K562 (cell line): ENCODE measurements around the gene NUP188. TPM values are rescaled to one million over a fixed set of nuclear protein-coding genes. Genes with fewer than 3 reads are reported as not detected.
"Not testable (repeated sequence)": the region's sequence is repeated elsewhere in the genome, so short reads cannot be mapped to it uniquely, and the experiment has no call there.

Experiments
- ATAC-seq: fragments of 200-7000 bp; cut with Tn5 transposase; 3 replicates; pipeline ENCODE4 v1.9.1; 2020; ENCODE audit warnings: moderate library complexity
- BruUV-seq: library from RNA; stranded (reverse); fragments of 400-500 nt; replicated peaks from 2 replicates; lab custom pipeline; 2021; lab: Mats Ljungman, UMichigan
- CTCF ChIA-PET: fragments of 300-600 bp; formaldehyde crosslinking; extraction: SDS; loops from one replicate; lab custom pipeline; 2021; ENCODE audit warnings: low intra/inter-chr PET ratio; lab: Yijun Ruan, JAX
- POLR2A ChIA-PET: fragments of 300-600, 350-650 bp; sonication (Branson Sonifier 250); formaldehyde crosslinking; extraction: SDS; loops from one replicate; lab custom pipeline; 2021; ENCODE audit warnings: antibody characterized with exemption, inconsistent platforms; lab: Yijun Ruan, JAX
- DNase-seq, 4 experiments: peaks; one replicate each; pipeline versions ENCODE4 v3.0.0 to v3.0.0-alpha.2; 2011 to 2018; ENCODE audit warnings: low spot score in 3 of 4, mixed read lengths in 3 of 4; ENCODE audit errors: extremely low read depth in 1 of 4
- FAIRE-seq: peaks from 2 replicates; lab custom pipeline; 2011; peaks lifted over from hg19 to GRCh38; lab: Jason Lieb, UNC
- H2AFZ ChIP-seq: 2 replicates; pipeline ENCODE4 v1.6.0; 2011; ENCODE audit warnings: low read depth, low read length, control low read depth, inconsistent platforms
- H3K27ac ChIP-seq: fragments of 200-600 bp; 3 replicates; pipeline ENCODE4 v1.8.0; 2011; ENCODE audit warnings: low read depth, mild to moderate bottlenecking, control low read depth, inconsistent platforms, low read length, moderate library complexity, mixed read lengths; ENCODE audit errors: extremely low read depth
- H3K27me3 ChIP-seq, 2 experiments: fragments of 300-600 bp in 1 of 2; 2 replicates in 1 of 2; 3 replicates in 1 of 2; pipeline versions ENCODE4 v1.6.0 to v1.8.0; 2011; ENCODE audit warnings: inconsistent platforms in 2 of 2, low read length in 2 of 2, mild to moderate bottlenecking in 1 of 2, mixed read lengths in 1 of 2, moderate library complexity in 1 of 2; ENCODE audit not compliant: control insufficient read depth in 2 of 2, insufficient read depth in 2 of 2
- H3K36me3 ChIP-seq: fragments of 300-600 bp; 3 replicates; pipeline ENCODE4 v1.8.0; 2011; ENCODE audit warnings: mild to moderate bottlenecking, low read length, inconsistent platforms; ENCODE audit not compliant: control insufficient read depth, insufficient read depth
- H3K4me1 ChIP-seq, 2 experiments: fragments of 200-600 bp in 1 of 2; replicated peaks in 1 of 2; 2 replicates in 1 of 2; 3 replicates in 1 of 2; pipeline versions ENCODE4 v1.5.1 to v1.8.0; 2011; ENCODE audit warnings: inconsistent platforms in 2 of 2, low read length in 2 of 2, mild to moderate bottlenecking in 1 of 2, mixed read lengths in 1 of 2, moderate library complexity in 1 of 2; ENCODE audit not compliant: control insufficient read depth in 2 of 2, insufficient read depth in 2 of 2
- H3K4me2 ChIP-seq: 2 replicates; pipeline ENCODE4 v1.6.1; 2011; ENCODE audit warnings: low read length, control low read depth, inconsistent platforms, mixed read lengths; ENCODE audit not compliant: insufficient read depth
- H3K4me3 ChIP-seq: fragments of 200-600 bp; sonication (generic), shearing (Covaris generic); 2 replicates; pipeline ENCODE4 v1.5.1; 2016; ENCODE audit warnings: control low read depth, inconsistent platforms
- H3K79me2 ChIP-seq: fragments of 200-600 bp; 3 replicates; pipeline ENCODE4 v1.8.0; 2011; ENCODE audit warnings: low read length, inconsistent platforms; ENCODE audit not compliant: control insufficient read depth, insufficient read depth
- H3K9ac ChIP-seq, 2 experiments: 2 replicates each; pipeline versions ENCODE4 v1.6.0 to v1.6.1; 2011; ENCODE audit warnings: low read depth in 2 of 2, low read length in 2 of 2, control low read depth in 1 of 2, inconsistent platforms in 1 of 2, mild to moderate bottlenecking in 1 of 2, mixed read lengths in 1 of 2; ENCODE audit not compliant: insufficient read depth in 1 of 2
- H3K9me1 ChIP-seq: one replicate; pipeline ENCODE4 v1.6.0; 2011; ENCODE audit warnings: inconsistent platforms, mild to moderate bottlenecking, low read length, moderate library complexity; ENCODE audit not compliant: control insufficient read depth, insufficient read depth
- H3K9me3 ChIP-seq: replicated peaks from 2 replicates; pipeline ENCODE4 v1.5.1; 2011; ENCODE audit warnings: low read depth, low read length, inconsistent platforms; ENCODE audit not compliant: control insufficient read depth, insufficient read depth
- H4K20me1 ChIP-seq: replicated peaks from 2 replicates; pipeline ENCODE4 v1.6.1; 2011; ENCODE audit warnings: low read length, inconsistent platforms, mixed read lengths; ENCODE audit not compliant: control insufficient read depth, insufficient read depth
- ETS2 ChIP-seq: IDR thresholded peaks from 2 replicates; pipeline ENCODE4 v1.6.1; 2016; ENCODE audit warnings: borderline replicate concordance, missing genetic modification characterization, mild to moderate bottlenecking, moderate library complexity, missing compliant biosample characterization; ENCODE audit not compliant: poor library complexity, severe bottlenecking
- POLR2G ChIP-seq: fragments of 200-400 bp; formaldehyde crosslinking; IDR thresholded peaks from 2 replicates; pipeline ENCODE4 v1.6.1; 2017; ENCODE audit warnings: low read depth, mild to moderate bottlenecking, antibody characterized with exemption, low read length, moderate library complexity
- SUPT5H ChIP-seq: fragments of 450-650 bp; IDR thresholded peaks from 2 replicates; pipeline ENCODE4 v1.6.1; 2016
- TARDBP ChIP-seq: fragments of 450-650 bp; IDR thresholded peaks from 2 replicates; pipeline ENCODE4 v1.6.1; 2016
- U2AF2 ChIP-seq: fragments of 200-400 bp; formaldehyde crosslinking; optimal IDR thresholded peaks from 2 replicates; pipeline ENCODE3; 2017; ENCODE audit warnings: low read depth, mild to moderate bottlenecking, low read length
- ZNF316 ChIP-seq: fragments of 450-650 bp; IDR thresholded peaks from 2 replicates; pipeline ENCODE4 v1.6.1; 2016
- WGBS: fragments of 100-300 bp; shearing (Covaris generic); methylation state at CpG from one replicate; pipeline ENCODE4 v1.1.6; 2016; ENCODE audit warnings: low coverage, mixed read lengths; ENCODE audit not compliant: insufficient coverage; ENCODE audit errors: missing lambda C conversion rate; 5-methylcytosine and 5-hydroxymethylcytosine counted together
- in situ Hi-C: fragments of 300-500 bp; cut with MboI; formaldehyde crosslinking; loops from 4 replicates; pipeline ENCODE4 v1.15.0; 2018; ENCODE audit warnings: inconsistent platforms, mixed read lengths
- intact Hi-C: fragments of 100-400 bp; cut with micrococcal nuclease; formaldehyde crosslinking; loops from 2 replicates; pipeline ENCODE4 v1.14.2; 2022
- polyA plus RNA-seq, 8 experiments: library from polyadenylated mRNA; depleted of rRNA in 4 of 8; stranded (reverse) in 5 of 8; unstranded in 3 of 8; fragments of >200 nt; fragmentation: Nextera tagmentation in 2 of 8; fragmentation: Illumina TruSeq in 1 of 8; extraction: Ambion mirVana in 2 of 8; extraction: Trizol in 1 of 8; gene quantifications; 2 replicates each; pipeline versions ENCODE4 v1.2.1 to v1.2.3, GENCODE V29; 2011 to 2014; ENCODE audit warnings: inconsistent platforms in 1 of 8, missing spikeins in 1 of 8
- total RNA-seq, 7 experiments: library from RNA; depleted of rRNA in 6 of 7; stranded (reverse); fragments of >200 nt in 6 of 7; fragmentation: Illumina TruSeq in 2 of 7; extraction: Trizol in 2 of 7; gene quantifications; 2 replicates each; pipeline versions ENCODE4 v1.2.1 to v1.2.3, GENCODE V29; 2011 to 2021; ENCODE audit warnings: low replicate concordance in 1 of 7

The NUP188 gene
- total and polyA plus RNA-seq, 9 of the 15 experiments (the other 6 are each of a cell fraction or from before 2014, with no cell fraction given): 11.7 to 135 (median 70.6) TPM

DNA sequence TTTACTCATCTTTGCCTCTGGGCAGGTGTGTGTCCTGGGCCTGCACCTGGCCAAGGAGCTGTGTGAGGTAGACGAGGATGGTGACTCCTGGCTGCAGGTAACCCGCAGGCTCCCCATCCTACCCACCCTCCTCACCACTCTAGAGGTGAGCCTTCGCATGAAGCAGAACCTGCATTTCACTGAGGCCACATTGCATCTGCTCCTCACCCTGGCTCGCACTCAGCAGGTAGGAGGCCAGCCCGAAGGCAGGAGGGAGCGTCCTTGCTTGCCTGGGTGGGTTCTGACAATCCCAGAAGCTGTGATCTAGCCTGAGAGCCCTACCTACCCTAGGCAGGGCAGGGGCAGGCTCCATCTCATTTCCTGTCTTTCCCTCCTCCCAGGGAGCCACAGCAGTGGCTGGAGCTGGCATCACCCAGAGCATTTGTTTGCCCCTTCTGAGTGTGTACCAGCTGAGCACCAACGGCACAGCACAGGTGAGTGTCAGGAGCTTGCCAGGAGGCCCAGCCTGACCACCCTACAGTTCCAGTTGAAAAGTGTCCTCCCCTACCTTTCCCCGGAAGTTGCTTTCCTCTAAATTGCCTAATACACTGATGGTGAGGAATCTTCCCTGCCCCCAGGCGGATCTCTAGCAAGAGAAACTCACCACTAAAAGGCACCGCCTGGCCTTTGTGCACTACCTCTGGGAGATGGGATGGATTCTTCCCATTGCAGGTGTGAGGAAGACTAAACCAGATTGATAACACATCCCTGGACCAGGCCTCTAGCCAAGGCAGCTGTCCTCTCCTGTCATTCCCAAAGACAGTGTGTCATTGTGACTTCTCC lies 54.2 kb downstream of the NUP188 start:
- Histone ChIP-seq H3K9me3 (no peaks in the 10 kb centered on the region), H3K79me2 (no peaks in the 10 kb centered on the region), H3K36me3 (peaks cover 87% of the 10 kb centered on the region), H3K4me3 (no peak overlapping the region), H4K20me1 (peaks cover 10% of the 10 kb centered on the region), H3K27ac (no peak overlapping the region), H2AFZ (no peak overlapping the region), H3K27me3 (no peaks in the 10 kb centered on the region), H3K9me1 (no peaks in the 10 kb centered on the region), H3K4me2 (no peak overlapping the region), H3K9ac (peak overlapping the region in 1 of 2 experiments; percentile 31; a peak in 1 of 4 replicates), H3K4me1 (peaks cover 0 to 10% of the 10 kb centered on the region in 2 experiments; a peak in 3 of 5 replicates)
- intact Hi-C loops: no loop called here
- 94% methylated on average over 10 of the region's 10 CpGs for WGBS
- ChIA-PET CTCF (no interaction called here), POLR2A (interaction anchor here (0.8 to 1.0 kb wide), 2 partner anchors 13 to 1777 kb away, joined by 6 read pairs; no protein-coding TSS in a partner anchor)
- no peak for FAIRE-seq
- DNase-seq: no peak
- in situ Hi-C loops: no loop called here
- no peak for TF ChIP-seq TARDBP
- TF ChIP-seq POLR2G: 0 out of 2 replicates have a peak, but pooled peaks have one; percentile 45
- no peak for ATAC-seq
- BruUV-seq: no TSS peak

- H3K9me1 ChIP-seq: no peaks in the 10 kb centered on the region
- no peak overlapping the region for H3K27ac ChIP-seq
- no peak overlapping the region for H3K9ac ChIP-seq
- ATAC-seq: no peak
- no peaks in the 10 kb centered on the region for H3K27me3 ChIP-seq
- DNase-seq: no peak
- no peak overlapping the region for H3K4me3 ChIP-seq
- BruUV-seq: no TSS peak
- no peak for TF ChIP-seq U2AF2
- TF ChIP-seq ZNF316: peak; percentile 38; the same call in 1 of the 2 replicates
- TF ChIP-seq ETS2 (tag): no peak
- TF ChIP-seq SUPT5H: no peak
- 96% methylated on average over 7 of the region's 9 CpGs for whole genome bisulfite sequencing
- peaks cover 90% of the 10 kb centered on the region for H3K36me3 ChIP-seq
- in situ Hi-C loops: no loop called here
- H3K79me2 ChIP-seq: no peaks in the 10 kb centered on the region
- H2AFZ ChIP-seq: no peak overlapping the region
- FAIRE-seq: no peak
- H3K4me2 ChIP-seq: no peak overlapping the region
- ChIA-PET POLR2A (interaction anchor here (0.6 to 1.2 kb wide), 4 partner anchors 10 to 1778 kb away, joined by 3 to 6 read pairs (median 4); partner anchors contain the start of gene MIGA2), CTCF (no interaction called here)
- peaks cover 0 to 18% of the 10 kb centered on the region in 2 experiments; a peak in 3 of 5 replicates for H3K4me1 ChIP-seq
- H3K9me3 ChIP-seq: no peaks in the 10 kb centered on the region
- intact Hi-C loops: no loop called here
- H4K20me1 ChIP-seq: peaks cover 17% of the 10 kb centered on the region
Measured at GRCh38 chr9:129002992-129003391, 55.5 kb downstream of the NUP188 start.

DNA sequence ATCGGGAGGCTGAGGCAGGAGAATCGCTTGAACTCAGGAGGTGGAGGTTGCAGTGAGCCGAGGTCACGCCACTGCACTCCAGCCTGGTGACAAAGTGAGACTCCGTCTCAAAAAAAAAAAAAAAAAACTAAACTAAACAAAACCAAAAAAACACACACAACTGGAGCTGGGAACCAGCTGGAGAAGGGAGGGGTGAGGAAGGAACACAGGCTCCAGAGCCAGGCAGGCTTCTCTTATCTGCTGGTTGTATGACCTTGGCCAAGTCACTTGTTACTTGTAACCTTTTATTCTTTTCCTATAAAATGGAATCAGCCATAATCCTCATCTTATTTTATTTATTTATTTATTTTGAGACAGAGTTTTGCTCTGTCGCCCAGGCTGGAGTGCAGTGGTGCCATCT lies 56.7 kb downstream of the NUP188 start:
- H3K9me3 ChIP-seq, H3K4me2 ChIP-seq, ATAC-seq, H2AFZ ChIP-seq, FAIRE-seq, H3K27me3 ChIP-seq, H3K4me3 ChIP-seq, H3K9me1 ChIP-seq, CTCF ChIA-PET, BruUV-seq, H3K9ac ChIP-seq, DNase-seq, intact Hi-C loops, H3K27ac ChIP-seq, H3K79me2 ChIP-seq, in situ Hi-C loops: not testable (repeated sequence)
- POLR2A ChIA-PET: interaction anchor here (0.6 to 1.0 kb wide), 3 partner anchors 11 to 299 kb away, joined by 3 to 5 read pairs (median 3); no protein-coding TSS in a partner anchor
- peaks cover 92% of the 10 kb centered on the region for H3K36me3 ChIP-seq
- 90% methylated on average over 2 of the region's 6 CpGs for WGBS
- H3K4me1 ChIP-seq: peaks cover 0 to 29% of the 10 kb centered on the region in 2 experiments; a peak in 3 of 5 replicates
- H4K20me1 ChIP-seq: peaks cover 17% of the 10 kb centered on the region
